Spinal cord (tissue), 10 donors: Measurements from ENCODE around the gene ELN. TPM values are rescaled to one million over a fixed set of nuclear protein-coding genes. Genes with fewer than 3 reads are reported as not detected.
A peak's percentile ranks its signal among the peaks of the same experiment; 100 is the strongest.

ENCODE experiments used
- DNase-seq, 6 donors: peaks; one replicate each; pipeline versions ENCODE4 v3.0.0 to v3.0.0-alpha.2; 2013 to 2015; ENCODE audit warnings: low spot score in 6 of 6, low read depth in 4 of 6
- H3K27ac ChIP-seq: one replicate; pipeline ENCODE4 v1.5.1; 2013; ENCODE audit warnings: low read depth, low read length, control low read depth
- H3K27me3 ChIP-seq: one replicate; pipeline ENCODE4 v1.6.1; 2013; ENCODE audit warnings: low read length; ENCODE audit not compliant: control insufficient read depth, insufficient read depth
- H3K36me3 ChIP-seq: one replicate; pipeline ENCODE4 v1.6.1; 2013; ENCODE audit warnings: low read length; ENCODE audit not compliant: control insufficient read depth, insufficient read depth
- H3K4me1 ChIP-seq: one replicate; pipeline ENCODE4 v1.6.1; 2013; ENCODE audit warnings: low read length; ENCODE audit not compliant: control insufficient read depth, insufficient read depth
- H3K4me3 ChIP-seq: one replicate; pipeline ENCODE4 v1.5.1; 2013; ENCODE audit warnings: low read depth, low read length, control low read depth
- H3K9me3 ChIP-seq: one replicate; pipeline ENCODE4 v1.6.1; 2013; ENCODE audit warnings: low read length; ENCODE audit not compliant: control insufficient read depth, insufficient read depth
- WGBS: methylation state at CpG from one replicate; pipeline ENCODE4 v1.1.5; 2013; ENCODE audit warnings: missing lambda C conversion rate; ENCODE audit not compliant: insufficient coverage; 5-methylcytosine and 5-hydroxymethylcytosine counted together
- polyA plus RNA-seq, 2 donors: library from polyadenylated mRNA; unstranded; fragments of 120-200 nt; gene quantifications; one replicate each; pipeline ENCODE4 v1.2.1, GENCODE V29; 2013; ENCODE audit not compliant: insufficient read length in 2 of 2
- total RNA-seq, 2 donors: library from RNA; depleted of rRNA in 1 of 2; stranded (reverse); fragments of 120-200 nt in 1 of 2; fragments of >200 nt in 1 of 2; gene quantifications; one replicate each; pipeline versions ENCODE4 v1.2.3 to v1.2.4, GENCODE V29; 2013 to 2014
- donor health status: healthy.

ELN gene
- total and polyA plus RNA-seq, 4 donors = 114 to 287 (median 197) TPM

- H3K4me3 ChIP-seq = peak overlapping the region; percentile 36
- no peaks in the 10 kb centered on the region for H3K27me3 ChIP-seq
- H3K27ac ChIP-seq = no peak overlapping the region
- H3K9me3 ChIP-seq = no peaks in the 10 kb centered on the region
- DNase-seq = no peak
- peaks cover 74% of the 10 kb centered on the region for H3K36me3 ChIP-seq
- 86% methylated on average over 3 of the region's 6 CpGs for WGBS
- H3K4me1 ChIP-seq = peaks cover 36% of the 10 kb centered on the region
Observed at GRCh38 chr7:74095135-74095534, 67.2 kb downstream of the ELN start.

- H3K27me3 ChIP-seq = no peaks in the 10 kb centered on the region
- no peak overlapping the region for H3K27ac ChIP-seq
- 87% methylated on average over 10 of the region's 11 CpGs for WGBS
- peaks cover 66% of the 10 kb centered on the region for H3K36me3 ChIP-seq
- H3K4me1 ChIP-seq = peaks cover 25% of the 10 kb centered on the region
- no peak overlapping the region for H3K4me3 ChIP-seq
- H3K9me3 ChIP-seq = no peaks in the 10 kb centered on the region
- no peak for DNase-seq
Observed at GRCh38 chr7:74097937-74098614, 70.1 kb downstream of the ELN start.

GRCh38 chr7:74099031-74099430, 71.1 kb downstream of the ELN start:
- no peak overlapping the region for H3K4me3 ChIP-seq
- no peak for DNase-seq
- no peaks in the 10 kb centered on the region for H3K9me3 ChIP-seq
- peaks cover 60% of the 10 kb centered on the region for H3K36me3 ChIP-seq
- no peak overlapping the region for H3K27ac ChIP-seq
- H3K27me3 ChIP-seq = no peaks in the 10 kb centered on the region
- peaks cover 16% of the 10 kb centered on the region for H3K4me1 ChIP-seq
- 98% methylated on average over 9 of the region's 17 CpGs for WGBS

- peaks cover 73% of the 10 kb centered on the region for H3K36me3 ChIP-seq
- 80% methylated on average over 2 of the region's 8 CpGs for WGBS
- H3K4me3 ChIP-seq = no peak overlapping the region
- DNase-seq = no peak
- no peaks in the 10 kb centered on the region for H3K9me3 ChIP-seq
- H3K27me3 ChIP-seq = no peaks in the 10 kb centered on the region
- H3K27ac ChIP-seq = no peak overlapping the region
- H3K4me1 ChIP-seq = no peaks in the 10 kb centered on the region
Observed at GRCh38 chr7:74101061-74101681, 73.2 kb downstream of the ELN start.

GRCh38 chr7:74103219-74103772, 75.3 kb downstream of the ELN start:
- Histone ChIP-seq H3K9me3 (no peaks in the 10 kb centered on the region), H3K27ac (no peak overlapping the region), H3K4me3 (no peak overlapping the region), H3K4me1 (no peaks in the 10 kb centered on the region), H3K36me3 (peaks cover 76% of the 10 kb centered on the region), H3K27me3 (no peaks in the 10 kb centered on the region)
- WGBS = 98% methylated on average over 4 of the region's 6 CpGs
- DNase-seq = no peak

- no peaks in the 10 kb centered on the region for H3K4me1 ChIP-seq
- H3K9me3 ChIP-seq = no peaks in the 10 kb centered on the region
- no peak for DNase-seq
- WGBS = 77% methylated on average over 8 of the region's 8 CpGs
- H3K36me3 ChIP-seq = peaks cover 78% of the 10 kb centered on the region
- no peaks in the 10 kb centered on the region for H3K27me3 ChIP-seq
- H3K4me3 ChIP-seq = no peak overlapping the region
- H3K27ac ChIP-seq = no peak overlapping the region
Observed at GRCh38 chr7:74104702-74105101, 76.7 kb downstream of the ELN start.

- Histone ChIP-seq H3K9me3 (no peaks in the 10 kb centered on the region), H3K36me3 (peaks cover 78% of the 10 kb centered on the region), H3K4me3 (no peak overlapping the region), H3K4me1 (no peaks in the 10 kb centered on the region), H3K27me3 (no peaks in the 10 kb centered on the region), H3K27ac (no peak overlapping the region)
- DNase-seq = no peak
- WGBS = 74% methylated on average over 10 of the region's 11 CpGs
Observed at GRCh38 chr7:74105992-74106391, 78.0 kb downstream of the ELN start.

GRCh38 chr7:74106846-74107245, 78.9 kb downstream of the ELN start:
- no peak for DNase-seq
- H3K4me1 ChIP-seq = no peaks in the 10 kb centered on the region
- no peak overlapping the region for H3K27ac ChIP-seq
- H3K36me3 ChIP-seq = peaks cover 84% of the 10 kb centered on the region
- H3K27me3 ChIP-seq = no peaks in the 10 kb centered on the region
- WGBS = 87% methylated on average over 17 of the region's 18 CpGs
- no peak overlapping the region for H3K4me3 ChIP-seq
- no peaks in the 10 kb centered on the region for H3K9me3 ChIP-seq

- WGBS = 63% methylated on average over 17 of the region's 17 CpGs
- Histone ChIP-seq H3K36me3 (peaks cover 86% of the 10 kb centered on the region), H3K27me3 (no peaks in the 10 kb centered on the region), H3K4me3 (no peak overlapping the region), H3K9me3 (no peaks in the 10 kb centered on the region), H3K4me1 (no peaks in the 10 kb centered on the region), H3K27ac (no peak overlapping the region)
- DNase-seq = no peak
Observed at GRCh38 chr7:74115326-74115725, 87.4 kb downstream of the ELN start.

- H3K9me3 ChIP-seq = no peaks in the 10 kb centered on the region
- H3K27ac ChIP-seq = no peak overlapping the region
- peaks cover 86% of the 10 kb centered on the region for H3K36me3 ChIP-seq
- no peaks in the 10 kb centered on the region for H3K4me1 ChIP-seq
- 88% methylated on average over 7 of the region's 13 CpGs for WGBS
- H3K27me3 ChIP-seq = no peaks in the 10 kb centered on the region
- H3K4me3 ChIP-seq = no peak overlapping the region
- no peak for DNase-seq
Observed at GRCh38 chr7:74116356-74116755, 88.4 kb downstream of the ELN start.
